Neutrophil (primary cell): ENCODE results near the gene ABCD4.

Source experiments
- H3K27ac ChIP-seq: fragments of 200-600 bp; sonication (generic); 2 replicates; pipeline ENCODE4 v1.5.1; 2016; ENCODE audit warnings: mild to moderate bottlenecking, moderate library complexity
- H3K27me3 ChIP-seq: fragments of 200-600 bp; sonication (generic); 2 replicates; pipeline ENCODE4 v1.6.0; 2016; ENCODE audit warnings: mild to moderate bottlenecking
- H3K36me3 ChIP-seq: fragments of 200-600 bp; sonication (generic); 2 replicates; pipeline ENCODE4 v1.5.1; 2017
- H3K4me1 ChIP-seq, 2 experiments: fragments of 200-600 bp in 1 of 2; sonication (generic) in 1 of 2; 1 replicate in 1 of 2; 2 replicates in 1 of 2; pipeline versions ENCODE4 v1.5.1 to v1.6.1; 2013 to 2016; ENCODE audit warnings: low read depth in 1 of 2, low read length in 1 of 2, mild to moderate bottlenecking in 1 of 2, moderate library complexity in 1 of 2; ENCODE audit not compliant: control insufficient read depth in 1 of 2, insufficient read depth in 1 of 2
- H3K4me3 ChIP-seq, 2 experiments: fragments of 200-600 bp in 1 of 2; sonication (generic) in 1 of 2; 1 replicate in 1 of 2; 2 replicates in 1 of 2; pipeline ENCODE4 v1.5.1; 2013 to 2016; ENCODE audit warnings: low read depth in 1 of 2, low read length in 1 of 2, mild to moderate bottlenecking in 1 of 2, moderate library complexity in 1 of 2
- H3K9me3 ChIP-seq: fragments of 200-600 bp; sonication (generic); 2 replicates; pipeline ENCODE4 v1.5.1; 2016
- CTCF ChIP-seq: fragments of 200-600 bp; sonication (generic); IDR thresholded peaks from 2 replicates; pipeline ENCODE4 v1.5.1; 2016; ENCODE audit warnings: antibody characterized with exemption

The ABCD4 gene

GRCh38 chr14:74302634-74303569 is at the start of gene ABCD4:
ABCD4 (minus strand) TSS chr14:74302934; CDS start chr14:74302912, 22 bp downstream.
- H3K4me1 ChIP-seq, result peaks cover 9 to 14% of the 10 kb centered on the region in 2 experiments
- peak within 1 kb of the TSS; percentile 64 to 79 for H3K4me3 ChIP-seq

GRCh38 chr14:74350928-74351323 is 48.2 kb upstream of the ABCD4 start:
- TF ChIP-seq CTCF, result no peak
- Histone ChIP-seq H3K9me3 (no peaks in the 10 kb centered on the region), H3K4me1 (no peaks in the 10 kb centered on the region), H3K27me3 (peaks cover 9% of the 10 kb centered on the region), H3K4me3 (no peak overlapping the region), H3K36me3 (no peaks in the 10 kb centered on the region), H3K27ac (no peak overlapping the region)

More at GRCh38 chr14:74302634-74303569, at the start of gene ABCD4:
- H3K27me3 ChIP-seq, result no peaks in the 10 kb centered on the region
- peaks cover 18% of the 10 kb centered on the region for H3K36me3 ChIP-seq
- no peaks in the 10 kb centered on the region for H3K9me3 ChIP-seq
- H3K27ac ChIP-seq, result peak within 1 kb of the TSS; percentile 70
- no peak for TF ChIP-seq CTCF

- Histone ChIP-seq H3K36me3 (no peaks in the 10 kb centered on the region), H3K27ac (no peak overlapping the region), H3K27me3 (peaks cover 9% of the 10 kb centered on the region), H3K9me3 (no peaks in the 10 kb centered on the region), H3K4me1 (no peaks in the 10 kb centered on the region), H3K4me3 (no peak overlapping the region)
- TF ChIP-seq CTCF, result no peak
Measured at GRCh38 chr14:74350211-74350927, 47.6 kb upstream of the ABCD4 start.

DNA sequence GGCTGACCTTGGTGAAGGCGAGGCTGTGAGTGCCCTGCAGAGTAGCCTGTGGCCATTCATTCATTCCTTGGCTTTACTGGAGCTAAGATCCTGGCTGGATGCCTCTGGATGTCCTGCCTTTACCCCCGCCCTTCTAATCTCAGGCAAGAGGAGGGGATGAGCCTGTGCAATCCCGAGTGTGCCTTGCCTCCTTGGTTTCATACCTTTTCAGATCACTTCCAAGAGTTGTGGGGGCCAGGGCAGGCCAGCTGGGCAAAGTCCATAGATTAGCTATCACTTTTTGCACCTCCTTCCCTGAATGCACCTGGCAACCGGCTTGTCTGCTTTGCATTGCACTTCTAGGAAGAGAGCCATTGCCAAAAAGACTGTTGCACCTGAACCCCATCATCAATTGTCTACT is 47.0 kb upstream of the ABCD4 start:
- H3K4me3 ChIP-seq, result no peak overlapping the region
- H3K36me3 ChIP-seq, result no peaks in the 10 kb centered on the region
- no peaks in the 10 kb centered on the region for H3K4me1 ChIP-seq
- TF ChIP-seq CTCF, result no peak
- H3K27me3 ChIP-seq, result peaks cover 9% of the 10 kb centered on the region
- no peaks in the 10 kb centered on the region for H3K9me3 ChIP-seq
- H3K27ac ChIP-seq, result no peak overlapping the region

- Histone ChIP-seq H3K4me1 (no peaks in the 10 kb centered on the region), H3K4me3 (no peak overlapping the region), H3K27ac (no peak overlapping the region), H3K36me3 (no peaks in the 10 kb centered on the region), H3K9me3 (no peaks in the 10 kb centered on the region), H3K27me3 (peaks cover 9% of the 10 kb centered on the region)
- no peak for TF ChIP-seq CTCF
Measured at GRCh38 chr14:74348735-74349463, 46.2 kb upstream of the ABCD4 start.
